SHP77 treated with DMSO at 0.1 percent for 48 hours (cell line): Measurements from ENCODE around the gene HDAC11.
"Not testable (repeated sequence)": the region's sequence is repeated elsewhere in the genome, so short reads cannot be mapped to it uniquely, and the experiment has no call there.

Experiments used
- DNase-seq: peaks from one replicate; lab custom pipeline; 2025; lab: John Stamatoyannopoulos, UW

The HDAC11 gene

DNA sequence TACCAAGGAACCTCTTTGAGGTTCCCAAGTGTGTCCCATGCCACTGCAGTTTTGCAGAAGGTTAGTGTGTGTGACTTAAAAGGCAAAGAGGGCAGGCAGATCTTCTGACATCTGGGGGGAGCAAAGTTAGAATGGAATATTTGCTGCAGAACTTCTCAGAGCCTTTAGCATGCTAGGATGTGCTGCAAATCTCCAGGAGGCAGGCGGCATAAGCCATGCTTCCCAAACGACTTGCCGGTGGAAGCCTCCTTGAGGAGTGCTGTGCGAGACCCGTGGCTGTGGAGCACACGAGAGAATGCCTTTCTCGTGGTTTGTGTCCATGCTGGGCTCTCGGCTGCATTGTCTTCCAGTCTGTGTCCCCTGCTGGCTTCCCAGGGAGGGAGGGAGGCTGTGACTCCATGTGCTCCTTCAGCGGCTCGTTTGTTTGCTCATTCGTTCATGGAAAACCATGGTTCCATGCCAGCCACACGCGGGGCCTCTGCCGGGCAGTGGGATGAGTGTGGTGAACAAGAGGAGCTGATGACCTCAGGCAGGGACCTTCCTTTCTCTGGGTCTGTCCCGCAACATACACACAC, 13.8 kb downstream of the HDAC11 start:
- no peak for DNase-seq

DNA sequence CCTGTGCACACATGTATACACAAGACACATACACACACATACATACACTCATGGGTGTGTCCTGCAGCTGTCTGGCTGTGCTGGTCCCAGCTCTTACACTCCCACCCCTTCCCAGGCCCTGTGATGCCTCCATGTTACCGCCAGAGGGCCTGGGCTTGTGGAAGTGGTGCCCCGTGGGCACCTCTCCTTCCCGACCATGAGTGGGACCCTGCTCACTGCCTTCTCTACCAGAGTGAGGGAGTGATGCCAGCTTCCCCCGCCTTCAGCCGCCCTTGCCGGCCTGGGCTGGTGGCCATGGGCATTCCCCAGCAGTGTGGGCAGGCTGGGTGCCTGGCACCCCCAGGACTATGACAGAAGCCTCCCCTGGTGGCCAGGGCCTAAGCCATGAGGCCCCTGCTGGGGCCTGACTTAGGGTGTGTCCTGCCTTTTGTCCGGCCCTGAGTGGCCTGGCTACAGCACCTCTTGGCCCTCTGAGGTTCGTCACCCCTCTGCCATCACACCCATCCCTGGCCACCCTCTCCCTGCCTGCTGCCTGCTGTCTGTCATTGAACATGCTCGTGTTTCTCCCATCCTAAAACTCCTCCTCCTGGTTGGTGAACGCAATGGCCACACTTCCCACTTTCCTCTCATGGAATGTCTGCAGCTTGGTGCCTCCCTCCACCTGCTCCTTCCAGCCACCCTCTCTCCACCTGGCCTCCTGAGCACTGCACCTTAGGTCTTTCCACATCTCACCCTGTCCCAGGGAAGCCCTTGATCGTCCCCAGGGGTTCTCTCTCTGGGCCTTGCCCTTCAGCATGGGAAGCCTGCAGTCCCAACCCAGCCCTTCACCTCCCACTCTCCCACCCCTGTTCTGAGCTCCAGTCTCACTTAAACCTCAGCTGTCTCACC, 14.6 kb downstream of the HDAC11 start:
- no peak for DNase-seq

DNA sequence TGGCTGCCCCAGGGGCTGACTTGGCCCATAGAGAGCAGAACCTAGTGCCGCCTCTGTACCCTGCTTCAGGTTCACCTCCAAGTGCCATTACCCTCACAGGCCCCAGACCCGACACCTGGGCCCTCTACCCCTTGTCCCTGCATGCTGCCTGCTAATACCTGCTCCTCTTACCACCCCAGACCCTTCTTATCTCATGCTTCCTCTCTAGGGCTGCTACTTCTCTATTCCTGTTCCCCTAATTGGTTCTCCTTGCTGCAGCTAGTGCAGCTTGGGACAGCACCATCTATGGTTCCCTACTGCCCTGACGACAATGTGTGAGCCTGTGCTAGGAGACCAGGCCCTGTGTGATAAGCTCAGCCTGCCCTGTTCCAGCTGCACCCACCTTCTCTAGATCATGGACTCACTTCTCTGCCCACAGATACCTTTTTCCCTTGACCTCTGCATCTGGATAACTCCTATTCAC, 15.3 kb downstream of the HDAC11 start:
- DNase-seq = no peak

- no peak for DNase-seq
These were observed 16.0 kb downstream of the HDAC11 start for GRCh38 chr3:13495921-13496723.

- DNase-seq = no peak
These were observed 16.8 kb downstream of the HDAC11 start for GRCh38 chr3:13496879-13497278.

- DNase-seq = no peak
These were observed 17.3 kb downstream of the HDAC11 start for GRCh38 chr3:13497386-13497785.

GRCh38 chr3:13498354-13499060, 18.4 kb downstream of the HDAC11 start:
- DNase-seq = no peak

- not testable (repeated sequence) for DNase-seq
These were observed 19.1 kb downstream of the HDAC11 start for GRCh38 chr3:13499246-13499645.

DNA sequence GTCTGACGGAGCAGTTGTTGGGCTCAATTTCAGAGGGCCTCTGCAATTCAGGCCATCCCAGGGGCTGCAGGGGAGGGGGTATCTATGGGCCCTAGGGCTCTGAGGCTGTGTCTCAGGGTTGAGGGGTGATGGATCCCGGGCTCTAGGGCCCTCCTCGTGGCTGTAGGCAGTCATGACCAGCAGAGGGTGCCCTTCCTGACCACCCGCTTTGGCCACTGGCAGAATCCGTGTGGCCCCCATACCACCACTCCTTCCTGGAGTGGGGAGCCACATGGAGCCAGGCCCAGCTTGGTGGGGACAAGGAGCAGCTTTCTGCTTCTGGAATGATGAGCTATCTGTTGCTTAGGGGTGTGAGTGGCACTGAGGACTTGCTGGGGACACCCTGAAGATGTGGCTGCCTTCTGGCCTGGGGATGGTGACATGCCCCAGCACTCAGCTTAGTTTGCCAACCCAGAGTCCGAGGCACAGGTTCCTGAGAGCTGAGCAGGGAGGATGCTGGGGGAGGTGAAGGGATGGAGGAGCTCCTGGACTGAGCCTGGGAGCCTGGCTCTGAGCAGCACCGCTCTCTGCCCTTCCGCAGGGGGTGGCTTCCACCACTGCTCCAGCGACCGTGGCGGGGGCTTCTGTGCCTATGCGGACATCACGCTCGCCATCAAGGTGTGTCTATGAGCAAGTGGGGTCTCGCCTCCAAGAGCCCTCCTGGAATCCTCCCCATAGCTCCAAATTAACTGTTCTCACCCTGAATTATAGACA, 20.2 kb downstream of the HDAC11 start:
- DNase-seq = no peak

- DNase-seq = no peak
These were observed 20.9 kb downstream of the HDAC11 start for GRCh38 chr3:13501056-13501455.

GRCh38 chr3:13501521-13501920, 21.4 kb downstream of the HDAC11 start:
- no peak for DNase-seq

DNA sequence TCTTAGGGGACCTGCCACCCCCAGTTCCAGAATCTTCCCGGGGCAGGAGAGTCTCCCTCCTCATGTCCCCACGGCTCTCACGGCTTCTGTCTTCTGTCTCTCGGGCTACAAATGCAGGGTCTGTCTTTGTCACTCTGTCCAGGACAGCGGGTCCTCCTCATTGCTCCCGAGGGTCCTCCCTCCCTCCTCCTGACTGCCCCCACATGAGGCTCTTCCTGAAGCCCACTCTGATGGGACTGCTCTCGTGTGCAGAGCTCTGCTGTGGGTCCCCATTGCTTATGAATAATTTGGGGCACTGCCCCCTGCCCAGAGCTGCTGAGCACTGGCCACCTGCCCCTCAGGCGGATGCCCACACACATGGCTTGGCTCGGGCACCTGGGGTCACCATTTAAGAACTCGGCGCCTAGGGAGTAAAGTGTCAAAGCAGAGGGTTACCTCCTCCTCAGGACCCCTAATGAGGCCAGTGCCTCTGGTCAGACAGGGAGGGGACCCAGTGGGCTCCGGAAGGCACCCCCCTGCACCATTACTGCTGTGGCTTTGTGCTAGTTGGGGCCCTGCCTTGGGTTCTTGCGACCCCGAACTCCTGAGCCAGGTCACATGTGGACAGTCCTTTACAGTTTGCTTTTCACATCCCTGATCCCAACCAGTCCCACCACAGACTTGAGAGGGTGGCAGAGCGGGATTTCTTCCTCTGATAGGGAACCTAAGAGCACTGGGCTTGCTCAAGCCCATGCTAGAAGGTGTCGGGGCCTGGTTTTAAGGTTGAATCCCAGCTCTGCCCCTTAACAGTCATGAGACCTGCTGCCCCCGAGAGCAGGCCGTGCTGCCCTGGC, 22.1 kb downstream of the HDAC11 start:
- no peak for DNase-seq

- no peak for DNase-seq
These were observed 22.6 kb downstream of the HDAC11 start for GRCh38 chr3:13502791-13503060.

- DNase-seq = no peak
These were observed 24.2 kb downstream of the HDAC11 start for GRCh38 chr3:13504161-13504831.

DNA sequence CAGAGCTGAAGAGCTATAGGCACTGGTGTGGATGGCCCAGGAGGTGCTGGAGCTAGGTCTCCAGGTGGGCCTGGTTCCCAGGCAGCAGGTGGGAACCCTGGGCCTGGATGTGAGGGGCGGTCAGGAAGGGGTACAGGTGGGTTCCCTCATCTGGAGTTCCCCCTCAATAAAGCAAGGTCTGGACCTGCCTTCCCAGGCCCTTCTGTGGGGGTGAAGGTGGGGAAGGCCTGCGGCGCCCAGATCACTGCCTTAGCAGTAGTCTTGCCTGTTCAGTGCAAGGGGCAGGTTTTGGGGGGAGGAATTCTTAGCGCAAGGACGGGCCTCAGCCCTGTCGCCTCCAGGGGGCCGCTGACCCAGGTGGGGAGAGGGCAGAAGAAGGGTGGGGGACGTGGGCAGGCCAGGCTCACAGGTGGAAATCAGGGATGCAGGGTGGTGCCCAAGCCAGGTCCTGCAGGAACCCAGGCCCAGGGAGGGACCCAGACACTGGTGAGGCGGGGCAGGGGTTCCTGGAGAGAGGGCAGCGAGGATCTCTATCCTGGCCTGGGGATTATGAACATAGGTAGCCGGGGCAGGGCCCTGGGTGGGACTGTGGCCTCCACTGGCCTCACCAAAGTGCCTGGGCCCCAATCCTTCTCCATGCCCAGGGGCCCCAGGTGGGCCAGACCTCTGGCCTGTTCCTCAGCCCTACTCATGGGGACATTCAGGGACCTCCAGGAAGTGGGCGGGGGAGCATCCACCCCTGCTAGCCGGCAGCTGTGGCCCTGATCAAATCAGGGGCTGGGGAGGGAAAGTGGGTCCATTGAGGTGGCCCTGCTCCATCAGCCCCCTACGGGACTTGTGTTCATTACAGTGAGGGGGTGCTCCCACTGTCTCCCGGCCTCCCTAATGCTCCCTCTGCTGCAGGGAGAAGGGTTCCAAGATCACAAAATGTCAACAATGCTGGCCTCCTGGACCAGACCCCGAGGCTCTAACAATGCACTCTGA, 25.3 kb downstream of the HDAC11 start:
- no peak for DNase-seq

GRCh38 chr3:13506239-13506638, 26.1 kb downstream of the HDAC11 start:
- no peak for DNase-seq

DNA sequence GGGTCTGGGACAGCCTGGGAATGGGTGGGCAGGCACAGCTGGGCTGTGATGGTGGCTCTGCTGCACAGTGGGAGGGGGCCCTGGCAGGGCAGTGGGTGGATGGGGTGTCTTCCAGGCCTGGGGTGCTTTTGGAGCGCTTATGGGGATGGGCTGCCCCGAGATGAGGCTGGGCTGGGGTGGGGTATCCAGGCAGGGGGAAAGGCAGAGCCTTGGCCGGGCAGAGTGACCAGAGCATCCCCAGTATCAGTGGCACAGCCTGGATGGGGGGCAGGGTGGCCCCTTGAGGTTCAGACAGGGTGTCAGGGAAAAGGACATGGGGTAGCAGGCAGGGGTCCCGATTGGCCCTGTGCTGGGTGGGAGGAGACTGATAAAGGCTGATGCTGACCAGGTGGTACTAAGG, 26.6 kb downstream of the HDAC11 start:
- DNase-seq = no peak

DNA sequence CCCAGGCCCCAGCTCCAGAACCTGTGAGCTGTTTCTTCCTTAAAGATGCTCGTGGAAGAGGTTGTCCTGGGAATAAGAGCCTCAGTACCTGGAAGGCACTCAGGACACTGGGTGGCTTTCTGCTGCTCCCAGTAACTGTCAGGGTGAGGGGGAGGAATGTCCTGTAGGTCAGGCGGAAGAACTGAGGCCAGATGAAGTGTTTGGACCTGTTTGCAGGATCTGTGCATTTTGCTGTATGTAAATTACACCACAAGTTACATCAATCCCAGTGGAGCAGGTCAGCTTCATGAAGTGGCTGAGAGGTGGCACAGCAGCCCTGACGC, 27.1 kb downstream of the HDAC11 start:
- DNase-seq = no peak
